H9 (cell line): Measurements from ENCODE around the gene CRABP1. TPM values are rescaled to one million over a fixed set of nuclear protein-coding genes. Genes with fewer than 3 reads are reported as not detected.

Experiments used
- DNase-seq: peaks from one replicate; pipeline ENCODE4 v3.0.0-alpha.2; 2017
- H2AFZ ChIP-seq: one replicate; pipeline ENCODE4 v1.6.1; 2013; ENCODE audit warnings: mild to moderate bottlenecking, low read length, control low read depth, moderate library complexity
- H2AK5ac ChIP-seq: 2 replicates; pipeline ENCODE4 v1.6.1; 2013; ENCODE audit warnings: low read length, control low read depth, mixed read lengths; ENCODE audit not compliant: insufficient read length
- H2BK120ac ChIP-seq: one replicate; pipeline ENCODE4 v1.6.1; 2013; ENCODE audit warnings: low read depth, mild to moderate bottlenecking, low read length, control low read depth, inconsistent platforms; ENCODE audit not compliant: poor library complexity, severe bottlenecking
- H2BK12ac ChIP-seq: 2 replicates; pipeline ENCODE4 v1.6.1; 2013; ENCODE audit warnings: low read length, control low read depth, mixed read lengths, low read depth; ENCODE audit not compliant: insufficient read length
- H2BK15ac ChIP-seq: 2 replicates; pipeline ENCODE4 v1.6.1; 2013; ENCODE audit warnings: low read depth, low read length, control low read depth
- H2BK20ac ChIP-seq: one replicate; pipeline ENCODE4 v1.6.1; 2013; ENCODE audit warnings: low read depth, mild to moderate bottlenecking, low read length, control low read depth, inconsistent platforms; ENCODE audit not compliant: poor library complexity, severe bottlenecking
- H2BK5ac ChIP-seq: 2 replicates; pipeline ENCODE4 v1.6.1; 2013; ENCODE audit warnings: low read length, control low read depth, mixed read lengths; ENCODE audit not compliant: insufficient read length
- H3K14ac ChIP-seq: 2 replicates; pipeline ENCODE4 v1.6.1; 2013; ENCODE audit warnings: low read length, control low read depth; ENCODE audit not compliant: insufficient read depth
- H3K18ac ChIP-seq: 2 replicates; pipeline ENCODE4 v1.6.1; 2013; ENCODE audit warnings: low read depth, mild to moderate bottlenecking, mixed read lengths, low read length, control low read depth; ENCODE audit not compliant: insufficient read length
- H3K23ac ChIP-seq: 2 replicates; pipeline ENCODE4 v1.6.1; 2013; ENCODE audit warnings: low read length, control low read depth, mixed read lengths, low read depth; ENCODE audit not compliant: insufficient read length
- H3K23me2 ChIP-seq: 2 replicates; pipeline ENCODE4 v1.6.1; 2013; ENCODE audit warnings: low read depth, mild to moderate bottlenecking, mixed read lengths, low read length, control low read depth; ENCODE audit not compliant: insufficient read length, poor library complexity, severe bottlenecking
- H3K27ac ChIP-seq: 2 replicates; pipeline ENCODE4 v1.5.1; 2013; ENCODE audit warnings: low read length, control low read depth, mixed read lengths, low read depth; ENCODE audit not compliant: insufficient read length
- H3K27me3 ChIP-seq: 2 replicates; pipeline ENCODE4 v1.6.1; 2013; ENCODE audit warnings: low read length, control low read depth, inconsistent platforms; ENCODE audit not compliant: insufficient read depth
- H3K4ac ChIP-seq: 2 replicates; pipeline ENCODE4 v1.6.1; 2013; ENCODE audit warnings: low read depth, mild to moderate bottlenecking, control low read depth, inconsistent platforms, low read length, moderate library complexity
- H3K4me1 ChIP-seq: 2 replicates; pipeline ENCODE4 v1.6.1; 2013; ENCODE audit warnings: low read length, control low read depth, inconsistent platforms; ENCODE audit not compliant: insufficient read depth
- H3K4me2 ChIP-seq: 2 replicates; pipeline ENCODE4 v1.6.1; 2013; ENCODE audit warnings: low read length, control low read depth, mixed read lengths; ENCODE audit not compliant: insufficient read length, insufficient read depth
- H3K56ac ChIP-seq: 2 replicates; pipeline ENCODE4 v1.6.1; 2013; ENCODE audit warnings: low read depth, mild to moderate bottlenecking, mixed read lengths, low read length, control low read depth; ENCODE audit not compliant: insufficient read length
- H3K79me1 ChIP-seq: 2 replicates; pipeline ENCODE4 v1.6.1; 2013; ENCODE audit warnings: low read depth, mild to moderate bottlenecking, moderate library complexity, low read length, control low read depth, inconsistent platforms; ENCODE audit not compliant: insufficient read depth, poor library complexity, severe bottlenecking
- H3K79me2 ChIP-seq: 2 replicates; pipeline ENCODE4 v1.6.1; 2013; ENCODE audit warnings: low read length, control low read depth, inconsistent platforms; ENCODE audit not compliant: insufficient read depth
- H3K9ac ChIP-seq: 2 replicates; pipeline ENCODE4 v1.6.1; 2013; ENCODE audit warnings: low read length, control low read depth, mixed read lengths; ENCODE audit not compliant: insufficient read length; ENCODE audit errors: extremely low read depth
- H3K9me3 ChIP-seq: one replicate; pipeline ENCODE4 v1.6.1; 2013; ENCODE audit warnings: low read depth, low read length, inconsistent platforms; ENCODE audit not compliant: control insufficient read depth
- H3T11ph ChIP-seq: one replicate; pipeline ENCODE4 v1.6.1; 2013; ENCODE audit warnings: mild to moderate bottlenecking, low read length, control low read depth, inconsistent platforms
- H4K20me1 ChIP-seq: one replicate; pipeline ENCODE4 v1.6.1; 2013; ENCODE audit not compliant: control insufficient read depth, insufficient read length, insufficient read depth
- H4K5ac ChIP-seq: 2 replicates; pipeline ENCODE4 v1.6.1; 2013; ENCODE audit warnings: low read depth, mild to moderate bottlenecking, mixed read lengths, low read length, control low read depth; ENCODE audit not compliant: insufficient read length
- H4K8ac ChIP-seq: replicated peaks from 2 replicates; pipeline ENCODE4 v1.6.1; 2013; ENCODE audit warnings: low read length, control low read depth, mixed read lengths, low read depth; ENCODE audit not compliant: insufficient read length
- H4K91ac ChIP-seq: 2 replicates; pipeline ENCODE4 v1.6.1; 2013; ENCODE audit warnings: low read depth, mild to moderate bottlenecking, moderate library complexity, mixed read lengths, low read length, control low read depth; ENCODE audit not compliant: insufficient read length
- H3K27ac Mint-ChIP-seq, 3 experiments: 2 replicates in 2 of 3; 3 replicates in 1 of 3; pipeline ENCODE4 v1.8.0; 2020 to 2021; ENCODE audit warnings: mixed read lengths in 3 of 3, mild to moderate bottlenecking in 1 of 3, moderate library complexity in 1 of 3
- H3K27me3 Mint-ChIP-seq: 2 replicates; pipeline ENCODE4 v1.8.0; 2021; ENCODE audit warnings: low read depth, mild to moderate bottlenecking, moderate library complexity, mixed read lengths
- H3K36me3 Mint-ChIP-seq, 3 experiments: 2 replicates in 2 of 3; 3 replicates in 1 of 3; pipeline ENCODE4 v1.8.0; 2020 to 2021; ENCODE audit warnings: low read depth in 3 of 3, mixed read lengths in 3 of 3; ENCODE audit not compliant: insufficient read depth in 1 of 3
- H3K4me1 Mint-ChIP-seq, 2 experiments: 2 replicates each; pipeline ENCODE4 v1.8.0; 2020; ENCODE audit warnings: mixed read lengths in 2 of 2
- H3K4me3 Mint-ChIP-seq, 2 experiments: 2 replicates in 1 of 2; 3 replicates in 1 of 2; pipeline ENCODE4 v1.8.0; 2020 to 2021; ENCODE audit warnings: mild to moderate bottlenecking in 2 of 2, mixed read lengths in 2 of 2, moderate library complexity in 1 of 2
- H3K9me3 Mint-ChIP-seq, 2 experiments: 2 replicates in 1 of 2; 3 replicates in 1 of 2; pipeline ENCODE4 v1.8.0; 2020; ENCODE audit warnings: mild to moderate bottlenecking in 2 of 2, mixed read lengths in 2 of 2, moderate library complexity in 1 of 2
- WGBS: extraction: QIAGEN DNeasy Blood & Tissue Kit; methylation state at CpG from one replicate; pipeline ENCODE4 v1.1.7; 2013; ENCODE audit warnings: missing lambda C conversion rate, low lambda C conversion rate, mixed read lengths; ENCODE audit not compliant: insufficient read length; ENCODE audit errors: extremely low coverage; 5-methylcytosine and 5-hydroxymethylcytosine counted together
- total RNA-seq: library from RNA; stranded (reverse); gene quantifications from 2 replicates; pipeline ENCODE4 v1.2.1, GENCODE V29; 2021
- TF ChIP-seq, protein P1 (sequence below): fragments of 200-600 bp; sonication (generic); conservative IDR thresholded peaks from 3 replicates; pipeline ENCODE4 v1.8.0; 2021; ENCODE audit warnings: antibody characterized with exemption, mild to moderate bottlenecking

CRABP1 gene
- total RNA-seq, 1 experiment from 2014 or later, result 93.1 TPM

DNA sequence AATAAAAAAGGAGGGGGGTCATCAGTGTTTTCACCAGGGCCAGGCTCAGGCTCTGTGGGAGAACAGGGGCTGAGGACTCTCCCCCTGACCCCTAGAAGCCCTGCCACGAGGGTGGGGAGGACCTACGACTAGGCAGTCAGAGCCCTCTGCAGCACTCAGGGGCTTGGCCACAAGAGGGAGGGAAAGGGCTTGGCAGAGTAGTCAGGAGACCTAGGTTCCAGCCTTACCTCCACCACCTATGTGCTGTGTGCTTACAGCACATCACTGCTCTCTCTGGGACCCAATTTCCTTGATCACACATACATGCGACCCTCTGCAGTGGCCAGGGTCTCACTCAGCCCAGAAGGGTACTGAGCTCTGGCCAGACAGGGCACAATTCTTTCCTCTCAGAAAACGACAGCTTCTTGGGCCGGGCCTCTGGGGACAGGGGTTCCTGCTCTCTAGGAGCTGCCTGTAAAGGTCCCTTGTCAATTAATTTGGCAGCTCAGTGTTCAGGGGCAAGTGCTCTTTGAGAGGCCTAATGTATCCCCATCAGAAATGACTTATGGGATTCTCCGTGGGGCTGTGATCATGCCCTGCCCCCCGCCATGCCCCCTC, 24.4 kb upstream of the CRABP1 start:
- TF ChIP-seq, protein P1, sequence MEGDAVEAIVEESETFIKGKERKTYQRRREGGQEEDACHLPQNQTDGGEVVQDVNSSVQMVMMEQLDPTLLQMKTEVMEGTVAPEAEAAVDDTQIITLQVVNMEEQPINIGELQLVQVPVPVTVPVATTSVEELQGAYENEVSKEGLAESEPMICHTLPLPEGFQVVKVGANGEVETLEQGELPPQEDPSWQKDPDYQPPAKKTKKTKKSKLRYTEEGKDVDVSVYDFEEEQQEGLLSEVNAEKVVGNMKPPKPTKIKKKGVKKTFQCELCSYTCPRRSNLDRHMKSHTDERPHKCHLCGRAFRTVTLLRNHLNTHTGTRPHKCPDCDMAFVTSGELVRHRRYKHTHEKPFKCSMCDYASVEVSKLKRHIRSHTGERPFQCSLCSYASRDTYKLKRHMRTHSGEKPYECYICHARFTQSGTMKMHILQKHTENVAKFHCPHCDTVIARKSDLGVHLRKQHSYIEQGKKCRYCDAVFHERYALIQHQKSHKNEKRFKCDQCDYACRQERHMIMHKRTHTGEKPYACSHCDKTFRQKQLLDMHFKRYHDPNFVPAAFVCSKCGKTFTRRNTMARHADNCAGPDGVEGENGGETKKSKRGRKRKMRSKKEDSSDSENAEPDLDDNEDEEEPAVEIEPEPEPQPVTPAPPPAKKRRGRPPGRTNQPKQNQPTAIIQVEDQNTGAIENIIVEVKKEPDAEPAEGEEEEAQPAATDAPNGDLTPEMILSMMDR, result peak; percentile 73
- H2BK12ac ChIP-seq, result no peak overlapping the region
- no peak overlapping the region for H4K8ac ChIP-seq
- no peak overlapping the region for H3K14ac ChIP-seq
- Mint-ChIP-seq H3K27me3 (peaks cover 2% of the 10 kb centered on the region; the same call in 1 of the 2 replicates), H3K4me1 (peaks cover 37 to 54% of the 10 kb centered on the region in 2 experiments), H3K27ac (peak overlapping the region in 2 of 3 experiments; percentile 87 to 93; a peak in 4 of 7 replicates), H3K4me3 (no peak overlapping the region; a peak in 2 of 5 replicates), H3K36me3 (no peaks in the 10 kb centered on the region), H3K9me3 (no peaks in the 10 kb centered on the region; a peak in 1 of 5 replicates)
- H2BK15ac ChIP-seq, result no peak overlapping the region
- peak; percentile 86 for DNase-seq
- peaks cover 4% of the 10 kb centered on the region; the same call in 1 of the 2 replicates for H3K4me1 ChIP-seq
- no peak overlapping the region for H3K4me2 ChIP-seq
- H2BK5ac ChIP-seq, result no peak overlapping the region
- H3K23ac ChIP-seq, result no peak overlapping the region
- no peak overlapping the region for H3K27ac ChIP-seq
- H3K79me1 ChIP-seq, result no peaks in the 10 kb centered on the region
- no peak overlapping the region for H4K91ac ChIP-seq
- WGBS, result no CpG with 5 or more reads among the region's 7 CpGs
- no peak overlapping the region for H3K9ac ChIP-seq
- no peak overlapping the region for H2AFZ ChIP-seq
- no peak overlapping the region for H3K18ac ChIP-seq
- no peaks in the 10 kb centered on the region for H3K27me3 ChIP-seq
- H3K4ac ChIP-seq, result no peak overlapping the region
- H4K20me1 ChIP-seq, result no peaks in the 10 kb centered on the region
- no peak overlapping the region for H2AK5ac ChIP-seq
- no peaks in the 10 kb centered on the region for H3K23me2 ChIP-seq
- no peak overlapping the region for H2BK120ac ChIP-seq
- H4K5ac ChIP-seq, result no peak overlapping the region
- no peaks in the 10 kb centered on the region for H3K9me3 ChIP-seq
- H3K56ac ChIP-seq, result no peak overlapping the region
- H3T11ph ChIP-seq, result no peak overlapping the region
- no peak overlapping the region for H2BK20ac ChIP-seq
- no peaks in the 10 kb centered on the region for H3K79me2 ChIP-seq
